OCI-LY7 (cell line): Measurements from ENCODE around the gene XPNPEP1. TPM values are rescaled to one million over a fixed set of nuclear protein-coding genes. Genes with fewer than 3 reads are reported as not detected.

Source experiments
- BruUV-seq: library from RNA; stranded (reverse); fragments of 400-500 nt; replicated peaks from 2 replicates; lab custom pipeline; 2021; lab: Mats Ljungman, UMichigan
- CTCF ChIA-PET: fragments of 300-600 bp; sonication (Branson Sonifier 250); formaldehyde crosslinking; loops from one replicate; lab custom pipeline; 2022; ENCODE audit warnings: antibody characterized with exemption; ENCODE audit not compliant: unreplicated experiment; lab: Charles Lee
- POLR2A ChIA-PET: fragments of 300-600 bp; sonication (Branson Sonifier 250); formaldehyde crosslinking; loops from one replicate; lab custom pipeline; 2022; ENCODE audit warnings: antibody characterized with exemption; lab: Charles Lee
- DNase-seq: peaks from one replicate; pipeline ENCODE4 v3.0.0-alpha.2; 2015; ENCODE audit warnings: low spot score
- H2AFZ ChIP-seq: fragments of 200-600 bp; sonication (generic), shearing (Covaris generic); 2 replicates; pipeline ENCODE4 v1.6.1; 2014; ENCODE audit warnings: mild to moderate bottlenecking, antibody characterized with exemption, low read length, moderate library complexity
- H3K27ac ChIP-seq: fragments of 200-600 bp; sonication (generic); 2 replicates; pipeline ENCODE4 v1.5.1; 2014; ENCODE audit warnings: mixed run types, low read depth, mild to moderate bottlenecking, moderate library complexity, low read length, inconsistent platforms; ENCODE audit not compliant: poor library complexity, severe bottlenecking
- H3K36me3 ChIP-seq: fragments of 200-600 bp; sonication (generic); 2 replicates; pipeline ENCODE4 v1.6.1; 2014; ENCODE audit warnings: mild to moderate bottlenecking, antibody characterized with exemption, low read length, moderate library complexity, mixed read lengths; ENCODE audit not compliant: insufficient read depth
- H3K4me1 ChIP-seq: fragments of 200-600 bp; sonication (generic); 2 replicates; pipeline ENCODE4 v1.5.1; 2014; ENCODE audit warnings: mild to moderate bottlenecking, low read length; ENCODE audit not compliant: insufficient read depth, poor library complexity, severe bottlenecking
- H3K4me2 ChIP-seq: fragments of 200-600 bp; sonication (generic); 2 replicates; pipeline ENCODE4 v1.6.1; 2014; ENCODE audit warnings: mild to moderate bottlenecking, low read length
- H3K4me3 ChIP-seq: fragments of 200-600 bp; sonication (generic); 2 replicates; pipeline ENCODE4 v1.5.1; 2014; ENCODE audit warnings: mild to moderate bottlenecking, low read depth, low read length; ENCODE audit not compliant: poor library complexity, severe bottlenecking
- H3K79me2 ChIP-seq: fragments of 200-600 bp; sonication (generic); 2 replicates; pipeline ENCODE4 v1.6.1; 2016; ENCODE audit warnings: low read depth, mild to moderate bottlenecking, low read length, moderate library complexity, mixed read lengths; ENCODE audit not compliant: insufficient read depth
- H3K9me2 ChIP-seq: fragments of 200-600 bp; sonication (generic); 2 replicates; pipeline ENCODE4 v1.6.1; 2016; ENCODE audit warnings: mild to moderate bottlenecking, low read length, mixed read lengths; ENCODE audit not compliant: insufficient read depth
- H3K9me3 ChIP-seq: fragments of 200-600 bp; sonication (generic); 2 replicates; pipeline ENCODE4 v1.6.1; 2014; ENCODE audit warnings: mild to moderate bottlenecking, mixed run types, low read length, mixed read lengths
- H4K20me1 ChIP-seq: fragments of 200-600 bp; sonication (generic); 2 replicates; pipeline ENCODE4 v1.6.1; 2014; ENCODE audit warnings: mild to moderate bottlenecking, antibody characterized with exemption, low read length, moderate library complexity, mixed read lengths; ENCODE audit not compliant: insufficient read depth
- CTCF ChIP-seq: fragments of 200-600 bp; sonication (generic); conservative IDR thresholded peaks from 2 replicates; pipeline ENCODE4 v1.5.1; 2014; ENCODE audit warnings: mild to moderate bottlenecking, antibody characterized with exemption, low read length, moderate library complexity, mixed read lengths
- EZH2phosphoT487 ChIP-seq: fragments of 200-600 bp; sonication (generic); IDR thresholded peaks from 2 replicates; pipeline ENCODE4 v1.6.1; 2018; ENCODE audit warnings: low read depth, borderline replicate concordance, mild to moderate bottlenecking, mixed run types, antibody characterized with exemption, low read length, moderate library complexity, mixed read lengths
- intact Hi-C: fragments of 100-400 bp; cut with micrococcal nuclease; formaldehyde crosslinking; loops from one replicate; pipeline ENCODE4 v1.10.0; 2022; ENCODE audit not compliant: unreplicated experiment
- total RNA-seq, 2 experiments: library from RNA; depleted of rRNA in 1 of 2; stranded (reverse); fragments of >200 nt in 1 of 2; shearing (Covaris generic) in 1 of 2; gene quantifications; 2 replicates each; pipeline ENCODE4 v1.2.3, GENCODE V29; 2014 to 2022

The XPNPEP1 gene
- total RNA-seq, 2 experiments from 2014 or later, result 136 to 237 TPM

GRCh38 chr10:109966961-109967738 is 43.8 kb upstream of the XPNPEP1 start:
- Histone ChIP-seq H3K27ac (no peak overlapping the region), H2AFZ (no peak overlapping the region), H3K9me3 (no peaks in the 10 kb centered on the region), H3K4me2 (no peak overlapping the region), H3K4me3 (no peak overlapping the region), H3K79me2 (no peaks in the 10 kb centered on the region), H3K36me3 (no peaks in the 10 kb centered on the region), H3K9me2 (no peaks in the 10 kb centered on the region), H4K20me1 (no peaks in the 10 kb centered on the region), H3K4me1 (no peaks in the 10 kb centered on the region)
- no TSS peak for BruUV-seq
- no peak for DNase-seq
- POLR2A ChIA-PET, result interaction anchor here (0.5 to 1.1 kb wide), 3 partner anchors 23 to 114 kb away, joined by 3 to 4 read pairs (median 3); no protein-coding TSS in a partner anchor
- TF ChIP-seq CTCF (no peak), EZH2phosphoT487 (no peak)
- intact Hi-C loops, result no loop called here
- CTCF ChIA-PET, result no interaction called here

GRCh38 chr10:109964318-109964717 is 41.0 kb upstream of the XPNPEP1 start:
- H3K9me3 ChIP-seq, result no peaks in the 10 kb centered on the region
- H3K36me3 ChIP-seq, result no peaks in the 10 kb centered on the region
- H3K9me2 ChIP-seq, result no peaks in the 10 kb centered on the region
- ChIA-PET POLR2A (interaction anchor here (0.7 to 0.8 kb wide), 2 partner anchors 8 to 136 kb away, joined by 3 read pairs; no protein-coding TSS in a partner anchor), CTCF (no interaction called here)
- no TSS peak for BruUV-seq
- no peak overlapping the region for H3K4me2 ChIP-seq
- H2AFZ ChIP-seq, result no peak overlapping the region
- TF ChIP-seq CTCF, result no peak
- no peak for TF ChIP-seq EZH2phosphoT487
- no peaks in the 10 kb centered on the region for H4K20me1 ChIP-seq
- H3K4me1 ChIP-seq, result no peaks in the 10 kb centered on the region
- no peak for DNase-seq
- no peak overlapping the region for H3K4me3 ChIP-seq
- intact Hi-C loops, result no loop called here
- no peaks in the 10 kb centered on the region for H3K79me2 ChIP-seq
- no peak overlapping the region for H3K27ac ChIP-seq

GRCh38 chr10:109963439-109963838 is 40.1 kb upstream of the XPNPEP1 start:
- no peaks in the 10 kb centered on the region for H3K79me2 ChIP-seq
- TF ChIP-seq CTCF (no peak), EZH2phosphoT487 (no peak)
- DNase-seq, result no peak
- no peaks in the 10 kb centered on the region for H3K9me3 ChIP-seq
- no TSS peak for BruUV-seq
- ChIA-PET CTCF (no interaction called here), POLR2A (no interaction called here)
- intact Hi-C loops, result no loop called here
- H3K4me3 ChIP-seq, result no peak overlapping the region
- no peak overlapping the region for H2AFZ ChIP-seq
- H3K9me2 ChIP-seq, result no peaks in the 10 kb centered on the region
- H4K20me1 ChIP-seq, result no peaks in the 10 kb centered on the region
- H3K36me3 ChIP-seq, result no peaks in the 10 kb centered on the region
- no peak overlapping the region for H3K27ac ChIP-seq
- H3K4me2 ChIP-seq, result no peak overlapping the region
- H3K4me1 ChIP-seq, result no peaks in the 10 kb centered on the region
